IMR-90 (cell line): ENCODE results near the gene MOB2. TPM values are rescaled to one million over a fixed set of nuclear protein-coding genes. Genes with fewer than 3 reads are reported as not detected.

Experiments
- ATAC-seq: fragments of 200-7000 bp; cut with Tn5 transposase; 2 replicates; pipeline ENCODE4 v1.9.1; 2020; ENCODE audit warnings: low read depth, mild to moderate bottlenecking, moderate library complexity
- BruUV-seq: library from RNA; stranded (reverse); fragments of 400-500 nt; replicated peaks from 2 replicates; lab custom pipeline; 2021; lab: Mats Ljungman, UMichigan
- CTCF ChIA-PET: fragments of 300-600 bp; formaldehyde crosslinking; extraction: SDS; loops from one replicate; lab custom pipeline; 2021; ENCODE audit warnings: antibody characterized with exemption; lab: Yijun Ruan, JAX
- POLR2A ChIA-PET: fragments of 300-600 bp; sonication (Branson Sonifier 250); formaldehyde crosslinking; loops from one replicate; lab custom pipeline; 2022; ENCODE audit warnings: antibody characterized with exemption; ENCODE audit not compliant: unreplicated experiment; lab: Charles Lee
- DNase-seq: peaks from one replicate; pipeline ENCODE4 v3.0.0; 2013
- H2AFZ ChIP-seq: replicated peaks from 2 replicates; pipeline ENCODE3; 2013; ENCODE audit warnings: low read length, mild to moderate bottlenecking; ENCODE audit not compliant: poor library complexity
- H2AK5ac ChIP-seq: 2 replicates; pipeline ENCODE4 v1.6.1; 2013; ENCODE audit warnings: low read depth, low read length, inconsistent platforms
- H2AK9ac ChIP-seq: replicated peaks from 2 replicates; pipeline ENCODE3; 2013; ENCODE audit warnings: mild to moderate bottlenecking, low read depth, low read length, moderate library complexity; ENCODE audit not compliant: poor library complexity
- H2BK120ac ChIP-seq: 2 replicates; pipeline ENCODE4 v1.6.1; 2013; ENCODE audit warnings: low read depth, low read length, inconsistent platforms
- H2BK15ac ChIP-seq: 3 replicates; pipeline ENCODE4 v1.6.1; 2013; ENCODE audit warnings: low read depth, low read length, inconsistent platforms
- H2BK20ac ChIP-seq: 2 replicates; pipeline ENCODE4 v1.6.1; 2013; ENCODE audit warnings: low read depth, mild to moderate bottlenecking, inconsistent platforms, low read length, moderate library complexity
- H2BK5ac ChIP-seq: 2 replicates; pipeline ENCODE4 v1.6.1; 2013; ENCODE audit warnings: mild to moderate bottlenecking, low read depth, low read length, inconsistent platforms; ENCODE audit not compliant: poor library complexity, severe bottlenecking
- H3K14ac ChIP-seq: replicated peaks from 2 replicates; pipeline ENCODE4 v1.6.1; 2013; ENCODE audit warnings: low read depth, low read length, inconsistent platforms
- H3K18ac ChIP-seq: 2 replicates; pipeline ENCODE4 v1.6.1; 2013; ENCODE audit warnings: low read depth, low read length, control low read depth
- H3K23ac ChIP-seq: 2 replicates; pipeline ENCODE4 v1.6.1; 2013; ENCODE audit warnings: low read depth, low read length, inconsistent platforms
- H3K27ac ChIP-seq: 2 replicates; pipeline ENCODE4 v1.5.1; 2013; ENCODE audit warnings: mild to moderate bottlenecking, control low read depth, low read length; ENCODE audit not compliant: insufficient read depth
- H3K27me3 ChIP-seq: 2 replicates; pipeline ENCODE4 v1.6.1; 2013; ENCODE audit warnings: low read length; ENCODE audit not compliant: control insufficient read depth, insufficient read depth
- H3K36me3 ChIP-seq: 2 replicates; pipeline ENCODE4 v1.6.1; 2013; ENCODE audit warnings: low read length, mixed read lengths; ENCODE audit not compliant: control insufficient read depth, insufficient read depth
- H3K4ac ChIP-seq: 2 replicates; pipeline ENCODE4 v1.6.1; 2013; ENCODE audit warnings: low read depth, low read length, inconsistent platforms
- H3K4me1 ChIP-seq: 2 replicates; pipeline ENCODE4 v1.6.1; 2013; ENCODE audit warnings: low read length, mixed read lengths; ENCODE audit not compliant: control insufficient read depth, insufficient read depth
- H3K4me2 ChIP-seq: 2 replicates; pipeline ENCODE4 v1.6.1; 2013; ENCODE audit warnings: low read depth, mild to moderate bottlenecking, control low read depth, low read length, moderate library complexity
- H3K4me3 ChIP-seq: 2 replicates; pipeline ENCODE4 v1.5.1; 2013; ENCODE audit warnings: low read depth, mild to moderate bottlenecking, control low read depth, low read length, moderate library complexity; ENCODE audit not compliant: insufficient read depth
- H3K56ac ChIP-seq: 2 replicates; pipeline ENCODE4 v1.6.1; 2013; ENCODE audit warnings: low read length, inconsistent platforms; ENCODE audit not compliant: insufficient read depth; ENCODE audit errors: extremely low read depth
- H3K79me1 ChIP-seq, 2 experiments: 2 replicates each; pipeline ENCODE4 v1.6.1; 2013; ENCODE audit warnings: low read length in 2 of 2, inconsistent platforms in 1 of 2, low read depth in 1 of 2
- H3K9ac ChIP-seq: 2 replicates; pipeline ENCODE4 v1.6.1; 2013; ENCODE audit warnings: low read depth, low read length, control low read depth
- H3K9me1 ChIP-seq: 2 replicates; pipeline ENCODE4 v1.6.1; 2013; ENCODE audit warnings: low read length, inconsistent platforms; ENCODE audit not compliant: insufficient read depth
- H3K9me3 ChIP-seq: 2 replicates; pipeline ENCODE4 v1.6.1; 2013; ENCODE audit warnings: low read length; ENCODE audit not compliant: control insufficient read depth, insufficient read depth
- H4K20me1 ChIP-seq: 2 replicates; pipeline ENCODE4 v1.6.1; 2013; ENCODE audit warnings: low read length, inconsistent platforms; ENCODE audit not compliant: insufficient read depth
- H4K5ac ChIP-seq: 2 replicates; pipeline ENCODE4 v1.6.1; 2013; ENCODE audit warnings: mild to moderate bottlenecking, low read depth, low read length, control low read depth
- H4K8ac ChIP-seq, 2 experiments: 2 replicates each; pipeline ENCODE4 v1.6.1; 2013; ENCODE audit warnings: low read depth in 2 of 2, low read length in 2 of 2, control low read depth in 1 of 2, inconsistent platforms in 1 of 2
- H4K91ac ChIP-seq: 2 replicates; pipeline ENCODE4 v1.6.1; 2013; ENCODE audit warnings: low read depth, low read length, inconsistent platforms; ENCODE audit not compliant: insufficient read depth
- FOS ChIP-seq: fragments of 150-350 bp; IDR thresholded peaks from 2 replicates; pipeline ENCODE4 v1.6.1; 2016; ENCODE audit warnings: low read depth, low read length
- MAFK ChIP-seq: IDR thresholded peaks from 2 replicates; pipeline ENCODE4 v1.6.1; 2012; ENCODE audit warnings: low read depth, low read length, improper control_type of control experiment
- WGBS, 2 experiments: methylation state at CpG; one replicate each; pipeline versions ENCODE4 v1.1.5 to v1.1.7; 2013; ENCODE audit warnings: missing lambda C conversion rate in 2 of 2; ENCODE audit not compliant: insufficient read length in 1 of 2; ENCODE audit errors: extremely low coverage in 2 of 2; 5-methylcytosine and 5-hydroxymethylcytosine counted together
- dilution Hi-C: fragments of 300-500 bp; cut with HindIII; formaldehyde crosslinking; loops from one replicate; pipeline ENCODE4 v1.14.3; 2018; ENCODE audit warnings: low sequenced_read_pairs; ENCODE audit not compliant: unreplicated experiment
- in situ Hi-C: fragments of 300-500 bp; cut with MboI; formaldehyde crosslinking; loops from 3 replicates; pipeline ENCODE4 v1.14.3; 2019; ENCODE audit warnings: low sequenced_read_pairs, inconsistent platforms, mixed read lengths
- intact Hi-C: fragments of 100-400 bp; cut with micrococcal nuclease; formaldehyde crosslinking; loops from 2 replicates; pipeline ENCODE4 v1.10.0; 2022
- polyA plus RNA-seq, 3 experiments: library from polyadenylated mRNA; depleted of rRNA; stranded (reverse); fragments of >200 nt; gene quantifications; 2 replicates each; pipeline ENCODE4 v1.2.3, GENCODE V29; 2012; ENCODE audit warnings: low replicate concordance in 1 of 3
- total RNA-seq: library from RNA; depleted of rRNA; stranded (reverse); fragments of >200 nt; gene quantifications from 2 replicates; pipeline ENCODE4 v1.2.3, GENCODE V29; 2012
- TF ChIP-seq, protein P1 (sequence below): fragments of 150-350 bp; IDR thresholded peaks from 2 replicates; pipeline ENCODE4 v1.6.1; 2016; ENCODE audit warnings: low read depth, mild to moderate bottlenecking, low read length, moderate library complexity, borderline replicate concordance

Gene MOB2
- total and polyA plus RNA-seq, 2 of the 4 experiments (the other 2 are of a cell fraction): 23.7 to 36.2 TPM

DNA sequence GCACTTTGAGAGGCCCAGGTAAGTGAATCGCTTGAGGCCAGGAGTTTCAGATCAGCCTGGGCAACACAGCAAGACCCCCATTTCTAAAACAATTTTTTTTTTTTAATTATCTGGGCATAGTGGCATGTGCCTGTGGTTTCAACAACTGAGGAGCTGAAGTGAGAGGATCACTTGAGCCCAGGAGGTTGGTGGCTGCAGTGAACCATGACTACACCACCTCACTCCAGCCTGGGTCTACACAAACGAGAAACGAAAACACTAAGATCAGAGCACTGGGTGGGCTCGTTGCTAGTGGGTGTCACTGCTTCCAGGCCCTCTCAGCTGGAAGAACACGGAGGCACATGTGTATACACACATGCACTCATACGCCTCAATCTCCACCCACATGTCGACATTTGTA lies 4.1 kb upstream of the MOB2 start:
- BruUV-seq: no TSS peak

More for the DNA sequence above, 4.1 kb upstream of the MOB2 start:
- Histone ChIP-seq H3K23ac (no peak overlapping the region), H2BK15ac (no peak overlapping the region), H3K18ac (no peak overlapping the region), H4K91ac (no peak overlapping the region), H2BK5ac (no peak overlapping the region), H3K9ac (no peak overlapping the region), H3K4me3 (no peak overlapping the region), H3K4ac (no peak overlapping the region), H2BK120ac (no peak overlapping the region), H3K14ac (no peak overlapping the region), H4K8ac (no peak overlapping the region), H3K79me1 (peaks cover 32 to 65% of the 10 kb centered on the region in 2 experiments), H2AK5ac (no peak overlapping the region), H3K4me1 (peaks cover 2% of the 10 kb centered on the region; the same call in 1 of the 2 replicates), H2BK20ac (no peak overlapping the region), H2AK9ac (no peak overlapping the region), H4K5ac (no peak overlapping the region), H3K27ac (no peak overlapping the region), H3K27me3 (no peaks in the 10 kb centered on the region), H3K9me3 (no peaks in the 10 kb centered on the region), H4K20me1 (peaks cover 79% of the 10 kb centered on the region), H3K56ac (no peak overlapping the region), H3K36me3 (no peaks in the 10 kb centered on the region), H3K4me2 (no peak overlapping the region), H3K9me1 (peaks cover 12% of the 10 kb centered on the region), H2AFZ (no peak overlapping the region)
- WGBS, 2 experiments: 83% methylated on average over 2 of the region's 7 CpGs; no CpG with 5 or more reads in 1 of the 2 experiments
- in situ Hi-C loops: no loop called here
- dilution Hi-C loops: no loop called here
- intact Hi-C loops: no loop called here
- POLR2A ChIA-PET: no interaction called here
- DNase-seq (no peak), ATAC-seq (no peak)
- no peak for TF ChIP-seq FOS
- TF ChIP-seq, protein P1, sequence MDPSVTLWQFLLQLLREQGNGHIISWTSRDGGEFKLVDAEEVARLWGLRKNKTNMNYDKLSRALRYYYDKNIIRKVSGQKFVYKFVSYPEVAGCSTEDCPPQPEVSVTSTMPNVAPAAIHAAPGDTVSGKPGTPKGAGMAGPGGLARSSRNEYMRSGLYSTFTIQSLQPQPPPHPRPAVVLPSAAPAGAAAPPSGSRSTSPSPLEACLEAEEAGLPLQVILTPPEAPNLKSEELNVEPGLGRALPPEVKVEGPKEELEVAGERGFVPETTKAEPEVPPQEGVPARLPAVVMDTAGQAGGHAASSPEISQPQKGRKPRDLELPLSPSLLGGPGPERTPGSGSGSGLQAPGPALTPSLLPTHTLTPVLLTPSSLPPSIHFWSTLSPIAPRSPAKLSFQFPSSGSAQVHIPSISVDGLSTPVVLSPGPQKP: no peak
- TF ChIP-seq MAFK: no peak
- CTCF ChIA-PET: no interaction called here
